Measurements from ENCODE around the gene GSN.

GSN gene

DNA sequence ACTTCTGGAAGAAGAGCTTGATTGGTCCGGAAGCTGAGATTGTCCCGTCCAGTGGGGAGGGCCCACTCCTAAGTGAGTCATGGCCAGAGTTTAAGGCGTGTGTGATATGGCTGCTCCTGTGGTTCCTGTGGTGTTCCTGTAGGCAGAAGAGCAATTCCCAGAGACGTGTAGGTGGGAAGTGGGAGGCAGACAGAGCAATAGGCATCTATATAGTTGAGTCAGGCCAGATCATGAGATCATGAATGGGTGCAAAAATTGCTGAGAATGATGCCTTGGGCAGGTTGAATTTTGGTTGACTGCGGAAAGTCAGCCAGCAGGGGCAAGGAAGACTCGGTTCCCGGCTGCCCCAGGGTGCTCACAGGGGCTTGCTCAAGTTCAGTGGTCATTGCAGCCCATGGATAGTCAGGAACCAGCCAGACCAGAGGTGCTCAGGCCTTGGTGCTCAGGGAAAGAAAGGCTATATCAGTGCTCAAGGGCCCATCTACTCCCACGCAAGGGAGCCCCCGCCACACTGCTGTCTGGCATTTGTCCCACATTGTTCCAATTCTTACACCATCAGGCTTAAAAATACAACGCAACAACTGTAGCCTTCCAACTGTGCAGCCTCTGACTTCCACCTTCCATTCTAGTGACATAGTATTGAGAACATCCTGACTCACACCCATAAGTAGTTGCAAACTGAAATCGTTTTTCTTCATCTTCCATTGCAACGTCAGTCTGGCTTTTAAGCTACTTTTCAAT, 21.0 kb upstream of the GSN start:
- no peak for DNase-seq (ENCODE audit: low read depth)

DNA sequence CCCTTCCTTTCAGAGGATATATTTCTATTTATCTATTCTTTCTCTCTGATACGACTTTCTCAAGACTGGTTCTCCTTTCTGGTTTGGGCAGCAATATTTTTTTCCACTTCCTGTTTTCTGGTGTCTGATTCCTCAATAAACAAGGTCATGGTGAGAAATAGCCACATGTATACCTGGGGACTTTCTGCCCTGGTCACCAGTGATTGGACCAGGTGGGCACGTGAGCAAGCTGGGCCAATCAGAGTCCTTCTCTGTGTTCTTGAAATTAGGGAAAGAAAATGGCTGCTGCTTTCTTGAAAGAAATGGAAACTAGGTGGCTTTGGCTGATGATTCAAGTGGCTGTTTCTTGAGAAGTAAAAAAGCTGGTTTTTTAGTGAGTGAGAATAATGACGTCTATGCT, 18.4 kb upstream of the GSN start:
- no peak for DNase-seq (ENCODE audit: low read depth)

DNA sequence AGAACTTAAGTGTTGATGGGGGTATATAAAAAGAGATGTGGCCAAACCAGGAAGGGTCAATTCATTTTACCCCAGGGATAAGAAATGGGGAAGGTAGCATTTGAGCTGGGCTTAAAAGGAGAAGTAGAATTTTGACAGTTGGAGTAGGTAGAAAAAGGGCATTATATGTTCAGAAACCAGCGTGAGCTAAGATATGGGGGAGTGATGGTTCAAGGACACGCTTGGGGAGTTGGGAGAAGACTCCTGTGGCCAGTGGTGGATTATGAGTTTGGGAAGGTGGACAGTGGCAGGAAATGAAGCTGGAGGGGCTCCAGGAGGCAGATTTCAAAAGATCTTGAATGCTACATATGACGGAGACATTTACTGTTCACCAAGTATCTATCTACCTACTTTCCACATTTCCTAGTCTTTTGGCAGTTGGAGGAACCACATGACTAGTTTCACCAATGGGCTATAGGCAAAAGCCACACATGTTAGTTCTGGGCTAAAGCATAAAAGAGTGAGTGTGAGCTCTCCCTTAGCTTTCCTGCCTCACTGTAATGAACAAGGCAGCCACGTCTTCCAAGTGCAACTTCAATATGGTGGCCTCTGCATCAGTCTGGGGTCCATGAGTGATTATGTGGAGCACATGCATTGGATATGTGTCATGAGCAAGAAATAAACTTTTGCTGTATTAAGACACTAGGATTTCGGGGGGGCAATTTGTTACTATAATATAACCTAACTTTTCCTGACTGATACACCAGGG, 15.7 kb upstream of the GSN start:
- DNase-seq (ENCODE audit: low read depth), result no peak

DNA sequence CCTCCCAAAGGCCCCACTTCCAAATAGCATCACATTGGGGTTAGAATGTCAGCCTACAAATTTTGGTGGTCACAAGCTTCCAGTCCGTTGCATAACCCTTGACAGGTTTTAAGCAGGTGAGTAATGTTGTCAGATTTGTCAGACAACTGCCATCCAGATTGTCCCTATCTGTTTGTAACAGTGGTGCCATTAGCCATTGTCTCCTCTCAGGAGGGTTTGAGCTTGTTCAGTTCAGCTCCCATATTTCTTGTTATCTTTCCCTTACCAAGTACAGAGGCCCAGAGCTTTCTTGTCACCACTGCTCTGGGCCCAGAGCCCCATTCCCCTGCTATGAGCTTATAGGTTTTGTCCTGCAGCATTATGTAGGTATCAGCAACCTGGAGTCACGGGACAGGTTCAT, 14.8 kb upstream of the GSN start:
- DNase-seq (ENCODE audit: low read depth), result no peak

DNA sequence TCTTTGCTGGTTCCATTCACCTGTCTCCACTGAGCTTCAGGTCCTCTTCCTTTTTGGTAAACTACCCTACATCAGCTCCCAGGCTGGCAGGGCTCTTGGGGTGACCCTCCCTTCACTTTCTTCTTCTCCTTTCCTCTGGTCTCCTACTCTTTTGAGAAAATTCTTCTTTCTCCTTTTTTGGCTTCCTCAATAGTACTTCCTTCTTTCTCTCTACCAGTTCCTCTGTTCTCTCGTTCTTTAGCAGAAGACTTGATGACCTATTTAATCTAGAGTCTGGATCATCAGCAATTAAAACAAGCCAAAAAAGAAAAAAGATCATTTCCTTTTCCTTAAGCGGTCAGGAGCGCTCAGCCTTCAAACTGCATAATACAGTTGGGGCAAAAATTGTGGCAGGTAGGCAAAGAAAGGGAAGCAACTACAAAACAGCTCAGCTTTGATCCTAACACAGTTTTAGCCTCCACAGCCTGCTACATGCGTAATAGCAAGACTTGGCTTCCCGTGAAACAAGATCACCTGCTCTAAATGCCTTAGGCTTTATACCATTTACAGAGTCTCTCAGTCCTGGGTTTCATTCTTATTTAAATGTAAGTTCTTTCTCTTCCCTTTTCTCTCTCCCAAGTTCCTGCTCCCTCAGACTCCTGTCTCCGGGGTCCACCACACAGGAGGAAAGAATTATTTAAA, 14.0 kb upstream of the GSN start:
- no peak for DNase-seq (ENCODE audit: low read depth)

DNA sequence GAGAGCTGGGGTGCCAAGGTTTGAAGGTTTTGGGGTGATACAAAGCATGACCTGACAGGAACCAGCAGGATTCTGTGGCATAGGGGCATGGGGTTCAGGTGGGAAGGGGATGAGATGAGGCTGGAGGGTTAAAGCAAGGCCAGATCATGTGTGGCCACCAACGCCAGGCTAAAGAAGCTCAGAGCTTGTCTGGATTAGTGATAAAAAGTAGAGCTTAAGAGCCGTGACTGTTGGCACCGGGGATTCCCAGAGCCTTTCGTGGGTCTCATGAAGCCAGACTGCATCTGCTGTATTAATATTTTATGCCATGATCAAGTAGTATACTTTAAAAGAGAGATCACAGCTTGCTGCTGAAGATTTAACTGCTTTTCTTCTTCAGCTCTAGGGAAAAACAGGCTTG, 8.5 kb upstream of the GSN start:
- no peak for DNase-seq (ENCODE audit: low read depth)

DNA sequence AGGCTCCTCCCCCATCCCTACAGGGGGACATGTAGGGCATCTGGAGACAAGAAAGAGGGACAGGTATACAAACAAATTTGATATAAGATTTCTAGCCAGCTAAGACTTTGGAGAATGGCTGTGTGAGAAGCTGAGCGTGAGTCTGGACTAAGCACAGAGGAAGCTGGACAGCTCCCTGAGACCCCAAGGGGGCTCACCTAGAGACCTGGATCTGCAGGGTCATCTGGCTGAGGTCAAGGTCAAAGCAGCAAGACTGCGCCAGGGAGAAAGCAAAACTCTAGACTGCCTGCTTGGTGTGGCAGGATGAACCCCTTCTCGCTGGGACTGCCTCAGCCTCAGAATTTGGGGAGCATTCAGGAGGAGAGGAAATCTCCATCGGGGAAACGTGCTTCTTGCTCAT, 8.0 kb upstream of the GSN start:
- DNase-seq (ENCODE audit: low read depth), result no peak

DNA sequence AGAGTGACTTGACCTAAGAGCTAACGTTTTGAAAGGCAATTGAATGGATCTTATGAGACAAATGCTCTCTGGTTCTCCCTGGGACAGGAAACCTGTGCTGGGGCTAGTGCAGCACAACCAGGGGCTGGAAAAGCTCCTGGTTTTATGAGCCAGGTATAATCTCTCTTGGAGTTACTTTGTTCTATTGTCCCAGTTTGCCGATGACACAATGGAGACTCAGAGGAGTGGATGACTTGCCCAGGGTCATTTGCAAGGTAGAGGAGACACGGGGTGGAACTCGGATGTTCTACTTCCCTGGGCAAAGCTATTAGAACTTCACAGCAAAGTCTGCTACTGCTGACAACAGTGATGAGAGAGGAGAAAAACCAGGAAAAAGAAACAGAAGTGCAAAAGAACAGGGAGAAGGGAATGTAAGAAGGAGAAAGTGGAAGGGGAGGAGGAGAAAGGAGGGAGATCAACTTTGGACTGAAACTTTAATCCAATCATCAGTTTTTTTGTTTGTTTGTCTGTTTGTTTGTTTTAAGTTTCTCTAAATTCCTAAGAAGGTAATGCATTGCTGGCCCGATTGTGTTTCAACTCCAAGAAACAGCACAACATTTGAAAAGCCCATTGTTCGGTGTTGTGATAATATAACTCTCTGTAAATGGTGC, 7.4 kb upstream of the GSN start:
- DNase-seq (ENCODE audit: low read depth), result no peak

DNA sequence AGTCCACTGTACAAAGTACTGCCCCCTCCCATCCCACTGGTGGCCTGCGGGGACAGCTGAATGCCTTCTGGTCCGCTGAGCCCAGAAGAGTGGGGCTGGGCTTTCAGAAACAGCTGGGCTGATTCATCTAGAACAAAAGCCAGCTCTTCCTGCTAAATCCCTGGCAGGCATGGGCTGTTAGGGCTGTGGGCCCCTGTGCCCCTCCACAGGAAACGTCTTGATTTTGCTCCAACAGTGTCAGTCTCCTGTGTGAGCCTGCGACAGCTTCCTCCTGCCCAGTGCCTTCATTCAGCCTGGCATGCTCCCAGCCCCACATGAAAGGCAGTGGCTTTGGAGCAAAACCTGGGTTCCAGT, 6.9 kb upstream of the GSN start:
- no peak for DNase-seq (ENCODE audit: low read depth)

DNA sequence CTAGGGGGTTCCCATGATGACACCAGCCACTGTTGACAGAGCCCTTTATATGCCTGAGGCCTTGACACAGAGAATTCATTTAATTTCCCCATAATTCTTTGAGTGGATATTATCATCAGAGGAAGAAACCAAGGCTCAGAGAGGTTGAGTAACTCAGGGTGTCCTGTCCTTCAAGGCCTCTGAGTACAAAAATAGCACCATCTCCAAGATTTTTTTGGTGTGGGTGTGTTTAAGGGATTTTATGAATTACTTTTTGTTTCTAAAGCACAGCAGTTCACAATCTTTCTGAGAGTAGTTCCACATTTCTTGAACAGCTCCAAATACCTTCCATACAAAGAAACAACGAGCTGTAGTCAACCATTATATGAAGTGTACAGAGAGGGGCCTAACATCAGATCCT, 6.2 kb upstream of the GSN start:
- DNase-seq (ENCODE audit: low read depth), result no peak

DNA sequence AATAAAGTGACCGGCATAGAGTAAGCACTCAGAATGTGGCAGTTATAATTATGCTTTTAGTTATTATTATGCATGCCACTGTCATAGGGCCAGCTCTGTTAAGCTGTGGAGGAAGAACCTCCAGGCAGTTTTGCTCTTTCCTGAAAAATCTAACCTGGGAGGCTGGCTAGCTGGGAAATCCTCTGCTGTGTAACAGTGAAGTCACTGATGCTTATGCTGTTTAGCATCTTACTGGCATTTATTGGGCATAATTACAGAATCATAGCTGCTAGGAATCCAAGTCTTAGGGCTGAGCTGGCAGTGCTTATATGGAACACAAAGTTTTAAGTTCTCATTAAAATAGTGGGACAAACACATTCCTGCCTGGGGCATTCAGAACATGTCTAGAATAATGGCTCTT, 5.5 kb upstream of the GSN start:
- DNase-seq (ENCODE audit: low read depth), result no peak

DNA sequence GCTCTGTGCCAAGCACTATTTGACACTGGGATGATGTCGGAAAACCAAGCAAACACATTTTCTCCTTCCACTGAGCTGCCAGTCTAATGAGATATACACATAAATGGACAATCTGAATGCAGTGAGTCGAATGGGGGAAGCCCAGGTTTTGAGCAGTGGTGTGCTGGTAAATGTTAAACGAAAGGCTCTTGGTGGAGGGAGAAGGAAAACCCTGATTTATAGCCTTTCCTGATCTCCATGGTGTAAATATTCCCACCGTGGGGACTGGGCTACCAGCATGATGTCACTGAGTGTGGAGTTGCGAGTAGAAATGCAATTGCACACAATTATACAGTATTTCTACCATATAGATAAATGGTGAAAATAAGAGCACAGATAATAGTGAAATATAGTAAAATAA, 5.0 kb upstream of the GSN start:
- no peak for DNase-seq (ENCODE audit: low read depth)

DNA sequence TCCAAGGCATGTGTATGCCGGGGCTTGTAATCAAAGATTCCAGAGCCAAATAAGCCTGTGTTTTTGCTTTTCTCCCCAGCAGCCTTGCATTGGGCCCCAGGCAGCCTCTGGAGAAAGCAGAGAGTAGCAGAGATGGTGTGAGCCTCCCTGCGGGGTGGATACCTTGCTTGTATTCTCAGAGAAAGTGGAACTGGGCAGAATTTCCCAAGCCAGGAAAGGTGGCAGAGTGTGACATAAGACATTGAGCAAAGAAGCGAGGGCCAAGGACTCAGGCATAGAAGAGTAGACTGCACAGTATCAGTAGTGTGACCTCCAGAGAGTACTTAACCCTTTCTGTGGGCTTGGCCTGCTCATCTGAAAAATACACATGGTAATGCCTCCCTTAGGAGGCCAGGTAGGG, 1.6 kb upstream of the GSN start:
- no peak for DNase-seq (ENCODE audit: low read depth)

DNA sequence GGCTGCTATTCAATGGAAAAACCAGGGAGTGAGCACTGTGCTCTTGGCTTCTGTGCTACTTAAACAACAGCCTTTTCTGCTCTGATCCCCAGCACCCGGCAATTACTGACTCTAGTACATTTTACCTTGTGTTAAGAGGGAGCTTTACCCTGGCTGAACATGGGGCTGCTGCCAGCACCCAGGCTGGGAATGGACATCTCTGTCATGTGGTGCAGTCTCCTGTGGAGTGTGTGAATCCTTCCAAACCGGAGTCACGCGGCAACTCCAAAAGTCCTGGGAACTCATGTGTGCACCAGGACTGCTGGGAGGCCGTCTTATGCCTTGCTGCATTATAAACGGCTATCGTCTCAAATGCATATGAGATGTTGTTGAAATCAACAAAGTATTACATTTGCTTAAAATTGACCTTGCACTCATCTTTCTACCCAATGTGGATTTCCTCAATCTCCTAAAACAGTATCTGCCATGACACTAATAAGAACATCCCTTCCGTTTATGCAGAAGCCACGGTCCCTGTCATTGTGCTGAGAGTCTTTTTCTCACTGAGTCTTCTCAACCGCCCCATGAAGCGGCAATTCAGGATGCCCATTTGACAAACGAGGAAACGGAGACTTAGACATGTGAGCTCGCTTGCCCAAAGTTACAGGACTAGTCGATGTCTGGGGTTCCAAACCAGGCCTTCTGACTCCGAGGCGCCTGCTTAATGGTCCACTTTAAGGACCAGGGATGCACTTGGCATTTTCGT, 884 bp upstream of the GSN start:
- no peak for DNase-seq (ENCODE audit: low read depth)

DNA sequence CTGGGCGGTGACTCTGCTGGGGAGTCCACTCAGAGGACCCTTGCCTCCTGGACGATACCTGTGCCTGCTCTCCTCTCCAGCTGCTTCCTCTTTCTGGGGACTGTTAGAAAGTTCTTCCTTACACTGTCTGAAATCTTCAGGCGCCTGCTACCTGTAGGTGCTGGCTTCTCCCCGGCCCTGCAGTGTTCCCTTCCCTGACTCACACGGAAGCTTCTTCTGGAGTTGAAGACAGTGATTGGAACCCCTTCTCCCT, 562 bp downstream of the GSN start:
- no peak for DNase-seq (ENCODE audit: low read depth)

DNA sequence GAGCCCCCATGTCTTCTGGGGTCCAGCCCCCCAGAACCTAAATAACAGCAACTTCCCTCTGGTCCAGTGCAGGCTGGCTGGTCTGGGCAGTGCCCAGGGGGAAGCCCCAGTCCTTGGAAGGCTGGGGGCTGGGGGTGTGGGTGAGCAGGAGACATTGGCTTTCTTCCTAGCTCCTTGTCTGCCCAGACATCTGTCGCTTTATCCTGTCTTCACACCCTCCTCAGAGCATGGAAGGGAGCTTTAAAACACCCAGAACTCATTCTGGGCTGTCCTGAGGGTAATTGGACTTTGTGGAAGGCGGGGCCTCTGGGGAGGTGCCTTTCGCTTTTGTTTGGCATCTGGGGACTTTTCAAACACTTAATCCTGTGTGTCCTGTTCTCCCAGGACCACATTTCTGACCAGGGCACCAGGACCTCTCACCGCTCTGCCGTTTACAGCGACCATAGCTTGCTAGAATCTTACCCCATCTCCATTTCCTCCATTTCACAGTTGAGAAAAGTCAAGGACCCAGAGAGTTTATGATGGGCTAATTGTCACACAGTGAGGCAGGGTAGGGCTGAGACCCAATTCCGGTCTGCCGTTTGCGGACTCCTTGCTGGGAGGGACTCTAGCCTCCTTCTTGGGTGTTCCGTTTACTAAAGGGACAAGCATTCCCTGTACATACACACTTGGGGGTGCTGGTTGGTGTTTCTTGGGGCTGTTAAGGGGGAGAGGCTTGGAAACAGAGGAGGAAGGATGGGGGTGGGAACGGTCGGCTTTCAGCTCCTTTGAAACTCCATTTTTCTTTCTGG, 1.1 kb downstream of the GSN start:
- DNase-seq (ENCODE audit: low read depth), result no peak

DNA sequence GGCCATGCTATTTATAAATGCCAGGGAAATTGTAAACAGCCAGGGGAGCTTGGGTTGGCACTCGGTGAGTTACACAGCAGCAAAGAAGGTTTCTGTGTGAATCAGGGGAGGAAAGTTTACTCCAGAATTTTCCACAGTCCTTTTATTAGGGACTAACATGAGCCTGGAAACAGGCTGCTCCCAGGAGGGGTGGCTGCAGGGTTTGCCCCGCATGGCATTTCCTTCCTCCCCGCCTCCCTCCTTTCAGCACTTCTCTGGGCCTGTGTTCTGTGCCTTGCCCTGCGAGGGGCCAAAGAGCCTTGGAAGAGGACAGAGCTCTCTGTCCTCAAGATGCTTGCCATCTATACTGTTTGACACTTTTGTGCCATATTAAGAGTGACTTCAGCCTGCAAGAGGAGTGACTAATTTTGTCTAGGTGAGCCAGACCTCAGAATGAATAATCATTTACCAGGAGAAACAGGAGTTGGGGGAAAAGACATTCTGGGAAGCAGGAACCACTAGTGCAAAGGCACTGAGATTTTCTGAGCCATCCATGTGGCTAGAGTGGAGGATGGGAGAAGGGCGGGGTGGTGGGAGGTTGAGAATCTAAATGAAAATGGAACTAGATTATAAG, 1.8 kb downstream of the GSN start:
- DNase-seq (ENCODE audit: low read depth), result no peak

DNA sequence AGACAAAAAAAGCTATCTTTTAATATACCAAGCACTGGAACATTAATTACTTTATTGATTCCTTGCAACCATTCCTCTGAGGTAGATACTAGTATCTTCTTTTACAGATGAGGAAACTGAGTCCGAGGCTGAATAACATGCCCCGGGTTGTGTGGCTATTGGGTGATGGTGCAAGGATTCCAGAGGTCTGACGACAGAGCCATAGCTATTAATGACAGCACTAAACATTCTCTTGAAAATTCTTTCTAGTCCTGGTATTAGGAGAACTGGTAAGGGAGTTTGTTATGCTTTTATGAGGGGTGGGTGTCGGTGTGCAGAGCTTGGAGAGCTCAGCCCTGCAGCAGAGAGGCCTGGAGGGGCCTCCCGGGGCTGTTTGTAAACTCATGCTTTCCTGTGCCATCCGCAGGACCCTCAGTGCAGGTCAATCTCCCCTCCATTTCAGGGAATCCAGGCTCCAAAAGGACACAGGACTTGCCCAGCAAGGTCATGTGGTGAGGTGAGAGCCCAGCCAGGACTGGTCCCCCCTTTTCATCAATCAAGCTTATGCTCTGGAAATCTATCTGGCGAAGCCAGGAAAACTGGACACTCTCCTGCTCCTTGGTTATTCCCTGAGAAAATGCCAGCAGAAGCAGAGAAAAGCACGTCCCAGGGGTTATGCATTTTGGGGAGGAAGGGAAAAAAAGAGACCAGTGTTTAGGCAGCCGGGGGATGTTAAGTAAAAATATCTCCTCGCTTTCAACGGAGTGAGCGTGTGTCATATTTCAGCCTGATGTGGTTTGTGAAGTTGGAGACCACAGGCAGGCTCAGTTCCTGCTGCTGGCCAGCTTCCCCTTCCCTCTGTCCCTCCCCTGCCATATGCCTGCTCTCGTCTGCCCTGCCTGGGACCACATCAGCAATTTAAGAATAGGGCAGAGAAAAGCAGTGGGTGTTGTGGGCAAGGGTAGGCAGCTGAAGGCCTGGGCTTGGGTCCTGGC, 3.7 kb downstream of the GSN start:
- no peak for DNase-seq (ENCODE audit: low read depth)

DNA sequence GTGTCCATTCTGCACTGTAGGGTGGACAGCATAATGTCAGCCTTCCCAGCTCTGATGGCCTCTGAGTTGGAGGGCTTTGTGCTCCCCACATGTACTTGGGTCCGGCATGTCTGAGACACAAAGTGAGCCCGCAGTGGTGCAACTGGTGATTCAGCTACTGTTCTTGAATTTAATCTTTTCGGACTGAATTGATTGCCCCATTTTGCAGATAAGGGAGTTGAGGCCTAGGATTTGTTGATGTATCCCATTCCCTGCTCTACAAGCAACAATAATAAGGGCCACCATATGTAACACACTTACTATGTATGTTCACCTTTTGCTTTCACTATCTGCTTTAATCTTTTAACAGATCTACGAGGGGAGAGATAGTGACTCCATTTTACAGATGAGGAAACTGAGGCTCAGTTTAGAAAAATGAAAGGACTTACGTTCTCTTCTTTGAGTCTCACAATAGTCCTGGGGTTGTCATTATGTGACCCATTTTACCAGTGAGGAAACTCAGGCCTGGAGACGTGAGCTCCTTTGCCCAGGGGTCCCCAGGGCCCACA, 4.5 kb downstream of the GSN start:
- DNase-seq (ENCODE audit: low read depth), result no peak

Data from activated T-cell treated with anti-CD3 and anti-CD28 coated beads for 24 hours (primary cell).